ENCODE measurements around the gene CBX5. TPM values are rescaled to one million over a fixed set of nuclear protein-coding genes. Genes with fewer than 3 reads are reported as not detected.

Gene CBX5
- total and polyA plus RNA-seq, 10 of the 15 experiments (the other 5 are each of a cell fraction or from before 2014, with no cell fraction given) = 46.7 to 138 (median 74.6) TPM

GRCh38 chr12:54279632-54280467 lies at the start of gene CBX5 (continued):
- no peak for TF ChIP-seq TCF7 (IDR thresholded peaks at IDR 0.05; ENCODE audit: borderline replicate concordance)
- TF ChIP-seq SMAD1 (IDR thresholded peaks at IDR 0.05; ENCODE audit: low read depth, partially characterized antibody) = peak; percentile 16
- TF ChIP-seq ASH2L (IDR thresholded peaks at IDR 0.05; ENCODE audit: borderline replicate concordance, low read depth) = no peak
- no peak; the same call in none of the 2 replicates for TF ChIP-seq HCFC1 (IDR thresholded peaks at IDR 0.05; ENCODE audit: low read length)
- peak; percentile 78 for TF ChIP-seq SIN3A (IDR thresholded peaks at IDR 0.05; ENCODE audit: low read depth, low read length)
- peak; percentile 58; the same call in 1 of the 2 replicates for TF ChIP-seq NFYA (IDR thresholded peaks at IDR 0.05; ENCODE audit: borderline replicate concordance, low read depth, low read length)
- TF ChIP-seq MXI1 (IDR thresholded peaks at IDR 0.05; ENCODE audit: low read depth, low read length) = peak; percentile 91
- peak; percentile 44 for TF ChIP-seq E4F1 (IDR thresholded peaks at IDR 0.05; ENCODE audit: borderline replicate concordance, partially characterized antibody)
- TF ChIP-seq ZBTB4 (CRISPR knock-in tag; IDR thresholded peaks at IDR 0.05) = no peak
- TF ChIP-seq CBFB (IDR thresholded peaks at IDR 0.05; ENCODE audit: low read depth) = peak; percentile 53
- TF ChIP-seq TBL1XR1 (IDR thresholded peaks at IDR 0.05; ENCODE audit: low read depth, low read length) = no peak; the same call in 1 of the 2 replicates
- TF ChIP-seq SIX5 (IDR thresholded peaks at IDR 0.05; ENCODE audit: low read depth, low read length, severe bottlenecking) = no peak
- no peak for TF ChIP-seq GABPA (IDR thresholded peaks at IDR 0.05; ENCODE audit: low read depth)
- peak; percentile 60; the same call in 1 of the 2 replicates for TF ChIP-seq IRF5 (IDR thresholded peaks at IDR 0.05; ENCODE audit: borderline replicate concordance)

All from GM12878 (cell line).